ENCODE measurements around the gene ACSM3.

The ACSM3 gene

DNA sequence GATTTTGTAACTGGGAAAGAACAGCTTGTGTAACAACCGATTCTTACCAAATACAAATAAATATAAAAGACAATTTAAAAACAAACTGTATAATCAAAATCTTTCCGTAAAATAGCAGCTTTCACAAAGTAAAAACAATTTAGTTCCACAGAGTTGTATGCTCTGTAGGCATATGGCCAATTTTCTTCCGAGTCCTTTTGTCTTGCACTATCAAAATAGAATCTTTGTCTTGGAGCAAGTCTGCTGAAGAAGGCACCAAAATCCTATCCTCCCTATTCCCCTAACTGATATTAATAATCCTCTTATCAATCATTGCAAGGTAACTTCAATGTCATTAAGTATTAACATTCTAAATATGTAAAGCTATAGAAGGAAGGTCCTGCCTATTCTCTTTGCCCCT lies 29.8 kb upstream of the ACSM3 start:
- TF ChIP-seq CTCF (IDR thresholded peaks at IDR 0.05; ENCODE audit: low read depth, low read length): no peak
- DNase-seq (ENCODE audit: low read depth, low spot score): no peak
- in situ Hi-C loops (cut with HindIII; ENCODE audit: low sequenced_read_pairs): no loop called here
- H3K4me3 ChIP-seq (ENCODE audit: low read depth, low read length): no peak overlapping the region

GRCh38 chr16:20734782-20735181 lies 29.0 kb upstream of the ACSM3 start:
- in situ Hi-C loops (cut with HindIII; ENCODE audit: low sequenced_read_pairs): no loop called here
- no peak overlapping the region for H3K4me3 ChIP-seq (ENCODE audit: low read depth, low read length)
- TF ChIP-seq CTCF (IDR thresholded peaks at IDR 0.05; ENCODE audit: low read depth, low read length): no peak

GRCh38 chr16:20735490-20735889 lies 28.3 kb upstream of the ACSM3 start:
- H3K4me3 ChIP-seq (ENCODE audit: low read depth, low read length): no peak overlapping the region
- no peak for DNase-seq (ENCODE audit: low read depth, low spot score)
- no peak for TF ChIP-seq CTCF (IDR thresholded peaks at IDR 0.05; ENCODE audit: low read depth, low read length)
- in situ Hi-C loops (cut with HindIII; ENCODE audit: low sequenced_read_pairs): no loop called here

More at GRCh38 chr16:20734782-20735181, 29.0 kb upstream of the ACSM3 start:
- DNase-seq (ENCODE audit: low read depth, low spot score): no peak

DNA sequence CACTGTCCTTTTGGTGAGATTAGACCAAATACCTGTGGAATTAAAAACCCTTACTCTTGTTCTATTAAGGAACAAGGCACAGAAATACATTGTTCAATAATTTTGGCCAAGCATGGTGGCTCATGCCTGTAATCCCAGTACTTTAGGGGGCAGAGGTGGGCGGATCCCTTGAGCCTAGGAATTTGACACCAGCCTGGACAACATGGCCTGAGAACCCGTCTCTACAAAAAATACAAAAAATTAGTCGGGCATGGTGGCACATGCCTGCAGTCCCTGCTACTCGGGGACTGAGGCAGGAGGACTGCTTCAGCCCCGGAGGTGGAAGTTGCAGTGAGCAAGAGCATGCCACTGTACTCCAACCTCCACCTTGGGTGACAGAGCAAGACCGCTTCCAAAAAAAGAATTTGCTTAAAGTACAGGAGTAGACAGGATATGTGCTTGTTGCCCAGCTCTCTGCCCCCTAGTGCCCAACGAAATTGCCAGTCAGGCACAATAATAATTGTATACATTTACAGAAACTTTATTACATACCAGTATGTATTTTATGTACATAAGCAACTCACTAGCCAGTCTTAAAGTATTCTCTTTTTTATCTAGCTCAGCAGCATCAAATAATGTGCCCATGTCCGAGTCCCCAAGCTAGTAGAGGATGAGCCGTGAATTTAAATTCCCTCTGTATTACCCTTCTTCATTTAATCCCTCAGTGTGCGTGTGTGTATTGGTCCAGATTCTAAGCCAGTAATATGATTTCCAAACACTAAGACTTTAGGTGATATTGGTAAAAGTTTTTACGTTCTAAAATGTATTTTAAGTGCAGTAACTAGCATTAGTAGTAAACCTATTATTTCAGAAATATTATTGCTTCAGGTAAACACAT lies 23.6 kb upstream of the ACSM3 start:
- H3K4me3 ChIP-seq (ENCODE audit: low read depth, low read length): peak overlapping the region; percentile 73
- TF ChIP-seq CTCF (IDR thresholded peaks at IDR 0.05; ENCODE audit: low read depth, low read length): peak; percentile 49
- DNase-seq (ENCODE audit: low read depth, low spot score): peak; percentile 5
- in situ Hi-C loops (cut with HindIII; ENCODE audit: low sequenced_read_pairs): no loop called here

GRCh38 chr16:20740901-20741521 lies 22.8 kb upstream of the ACSM3 start:
- no peak for TF ChIP-seq CTCF (IDR thresholded peaks at IDR 0.05; ENCODE audit: low read depth, low read length)
- in situ Hi-C loops (cut with HindIII; ENCODE audit: low sequenced_read_pairs): no loop called here
- H3K4me3 ChIP-seq (ENCODE audit: low read depth, low read length): peak overlapping the region; percentile 73
- peak; percentile 75 for DNase-seq (ENCODE audit: low read depth, low spot score)

- H3K4me3 ChIP-seq (ENCODE audit: low read depth, low read length): peak within 1 kb of the TSS; percentile 73
- DNase-seq (ENCODE audit: low read depth, low spot score): peak; percentile 96
- in situ Hi-C loops (cut with HindIII; ENCODE audit: low sequenced_read_pairs): no loop called here
- peak; percentile 11 for TF ChIP-seq CTCF (IDR thresholded peaks at IDR 0.05; ENCODE audit: low read depth, low read length)
Observed at GRCh38 chr16:20741554-20742285, 22.1 kb upstream of the ACSM3 start, which contains the start of gene THUMPD1. Gene THUMPD1 (minus strand): TSS chr16:20741818. CDS start chr16:20741739, 79 bp downstream.
